IMR-90 (cell line): ENCODE results near the gene C7orf33. TPM values are rescaled to one million over a fixed set of nuclear protein-coding genes. Genes with fewer than 3 reads are reported as not detected.

Experiments used
- ATAC-seq: fragments of 200-7000 bp; cut with Tn5 transposase; 2 replicates; pipeline ENCODE4 v1.9.1; 2020; ENCODE audit warnings: low read depth, mild to moderate bottlenecking, moderate library complexity
- BruUV-seq: library from RNA; stranded (reverse); fragments of 400-500 nt; replicated peaks from 2 replicates; lab custom pipeline; 2021; lab: Mats Ljungman, UMichigan
- CTCF ChIA-PET: fragments of 300-600 bp; formaldehyde crosslinking; extraction: SDS; loops from one replicate; lab custom pipeline; 2021; ENCODE audit warnings: antibody characterized with exemption; lab: Yijun Ruan, JAX
- POLR2A ChIA-PET: fragments of 300-600 bp; sonication (Branson Sonifier 250); formaldehyde crosslinking; loops from one replicate; lab custom pipeline; 2022; ENCODE audit warnings: antibody characterized with exemption; ENCODE audit not compliant: unreplicated experiment; lab: Charles Lee
- DNase-seq: peaks from one replicate; pipeline ENCODE4 v3.0.0; 2013
- H2AFZ ChIP-seq: replicated peaks from 2 replicates; pipeline ENCODE3; 2013; ENCODE audit warnings: low read length, mild to moderate bottlenecking; ENCODE audit not compliant: poor library complexity
- H2AK5ac ChIP-seq: 2 replicates; pipeline ENCODE4 v1.6.1; 2013; ENCODE audit warnings: low read depth, low read length, inconsistent platforms
- H2AK9ac ChIP-seq: replicated peaks from 2 replicates; pipeline ENCODE3; 2013; ENCODE audit warnings: mild to moderate bottlenecking, low read depth, low read length, moderate library complexity; ENCODE audit not compliant: poor library complexity
- H2BK120ac ChIP-seq: 2 replicates; pipeline ENCODE4 v1.6.1; 2013; ENCODE audit warnings: low read depth, low read length, inconsistent platforms
- H2BK15ac ChIP-seq: 3 replicates; pipeline ENCODE4 v1.6.1; 2013; ENCODE audit warnings: low read depth, low read length, inconsistent platforms
- H2BK20ac ChIP-seq: 2 replicates; pipeline ENCODE4 v1.6.1; 2013; ENCODE audit warnings: low read depth, mild to moderate bottlenecking, inconsistent platforms, low read length, moderate library complexity
- H2BK5ac ChIP-seq: 2 replicates; pipeline ENCODE4 v1.6.1; 2013; ENCODE audit warnings: mild to moderate bottlenecking, low read depth, low read length, inconsistent platforms; ENCODE audit not compliant: poor library complexity, severe bottlenecking
- H3K14ac ChIP-seq: replicated peaks from 2 replicates; pipeline ENCODE4 v1.6.1; 2013; ENCODE audit warnings: low read depth, low read length, inconsistent platforms
- H3K18ac ChIP-seq: 2 replicates; pipeline ENCODE4 v1.6.1; 2013; ENCODE audit warnings: low read depth, low read length, control low read depth
- H3K23ac ChIP-seq: 2 replicates; pipeline ENCODE4 v1.6.1; 2013; ENCODE audit warnings: low read depth, low read length, inconsistent platforms
- H3K27ac ChIP-seq: 2 replicates; pipeline ENCODE4 v1.5.1; 2013; ENCODE audit warnings: mild to moderate bottlenecking, control low read depth, low read length; ENCODE audit not compliant: insufficient read depth
- H3K27me3 ChIP-seq: 2 replicates; pipeline ENCODE4 v1.6.1; 2013; ENCODE audit warnings: low read length; ENCODE audit not compliant: control insufficient read depth, insufficient read depth
- H3K36me3 ChIP-seq: 2 replicates; pipeline ENCODE4 v1.6.1; 2013; ENCODE audit warnings: low read length, mixed read lengths; ENCODE audit not compliant: control insufficient read depth, insufficient read depth
- H3K4ac ChIP-seq: 2 replicates; pipeline ENCODE4 v1.6.1; 2013; ENCODE audit warnings: low read depth, low read length, inconsistent platforms
- H3K4me1 ChIP-seq: 2 replicates; pipeline ENCODE4 v1.6.1; 2013; ENCODE audit warnings: low read length, mixed read lengths; ENCODE audit not compliant: control insufficient read depth, insufficient read depth
- H3K4me2 ChIP-seq: 2 replicates; pipeline ENCODE4 v1.6.1; 2013; ENCODE audit warnings: low read depth, mild to moderate bottlenecking, control low read depth, low read length, moderate library complexity
- H3K4me3 ChIP-seq: 2 replicates; pipeline ENCODE4 v1.5.1; 2013; ENCODE audit warnings: low read depth, mild to moderate bottlenecking, control low read depth, low read length, moderate library complexity; ENCODE audit not compliant: insufficient read depth
- H3K56ac ChIP-seq: 2 replicates; pipeline ENCODE4 v1.6.1; 2013; ENCODE audit warnings: low read length, inconsistent platforms; ENCODE audit not compliant: insufficient read depth; ENCODE audit errors: extremely low read depth
- H3K79me1 ChIP-seq, 2 experiments: 2 replicates each; pipeline ENCODE4 v1.6.1; 2013; ENCODE audit warnings: low read length in 2 of 2, inconsistent platforms in 1 of 2, low read depth in 1 of 2
- H3K9ac ChIP-seq: 2 replicates; pipeline ENCODE4 v1.6.1; 2013; ENCODE audit warnings: low read depth, low read length, control low read depth
- H3K9me1 ChIP-seq: 2 replicates; pipeline ENCODE4 v1.6.1; 2013; ENCODE audit warnings: low read length, inconsistent platforms; ENCODE audit not compliant: insufficient read depth
- H3K9me3 ChIP-seq: 2 replicates; pipeline ENCODE4 v1.6.1; 2013; ENCODE audit warnings: low read length; ENCODE audit not compliant: control insufficient read depth, insufficient read depth
- H4K20me1 ChIP-seq: 2 replicates; pipeline ENCODE4 v1.6.1; 2013; ENCODE audit warnings: low read length, inconsistent platforms; ENCODE audit not compliant: insufficient read depth
- H4K5ac ChIP-seq: 2 replicates; pipeline ENCODE4 v1.6.1; 2013; ENCODE audit warnings: mild to moderate bottlenecking, low read depth, low read length, control low read depth
- H4K8ac ChIP-seq, 2 experiments: 2 replicates each; pipeline ENCODE4 v1.6.1; 2013; ENCODE audit warnings: low read depth in 2 of 2, low read length in 2 of 2, control low read depth in 1 of 2, inconsistent platforms in 1 of 2
- H4K91ac ChIP-seq: 2 replicates; pipeline ENCODE4 v1.6.1; 2013; ENCODE audit warnings: low read depth, low read length, inconsistent platforms; ENCODE audit not compliant: insufficient read depth
- BHLHE40 ChIP-seq: fragments of 150-350 bp; IDR thresholded peaks from 2 replicates; pipeline ENCODE4 v1.6.1; 2016; ENCODE audit warnings: mild to moderate bottlenecking, low read depth, low read length
- CEBPB ChIP-seq: IDR thresholded peaks from 2 replicates; pipeline ENCODE4 v1.6.1; 2012; ENCODE audit warnings: low read depth, low read length, improper control_type of control experiment
- CHD1 ChIP-seq: IDR thresholded peaks from 2 replicates; pipeline ENCODE4 v1.6.1; 2012; ENCODE audit warnings: low read depth, low read length, improper control_type of control experiment
- CTCF ChIP-seq: conservative IDR thresholded peaks from 2 replicates; pipeline ENCODE4 v1.5.1; 2012; ENCODE audit warnings: mild to moderate bottlenecking, low read depth, low read length, improper control_type of control experiment
- FOS ChIP-seq: fragments of 150-350 bp; IDR thresholded peaks from 2 replicates; pipeline ENCODE4 v1.6.1; 2016; ENCODE audit warnings: low read depth, low read length
- MAFK ChIP-seq: IDR thresholded peaks from 2 replicates; pipeline ENCODE4 v1.6.1; 2012; ENCODE audit warnings: low read depth, low read length, improper control_type of control experiment
- MXI1 ChIP-seq: IDR thresholded peaks from 2 replicates; pipeline ENCODE4 v1.6.1; 2012; ENCODE audit warnings: low read depth, mild to moderate bottlenecking, low read length, moderate library complexity, borderline replicate concordance
- NFE2L2 ChIP-seq: fragments of 150-350 bp; IDR thresholded peaks from 2 replicates; pipeline ENCODE4 v1.6.1; 2016; ENCODE audit warnings: low read depth, mild to moderate bottlenecking, low read length
- POLR2A ChIP-seq: IDR thresholded peaks from 2 replicates; pipeline ENCODE4 v1.6.1; 2012; ENCODE audit warnings: mild to moderate bottlenecking, low read depth, low read length
- RCOR1 ChIP-seq: IDR thresholded peaks from 2 replicates; pipeline ENCODE4 v1.6.1; 2012; ENCODE audit warnings: mild to moderate bottlenecking, low read length, improper control_type of control experiment; ENCODE audit not compliant: insufficient replicate concordance
- RFX5 ChIP-seq: IDR thresholded peaks from 2 replicates; pipeline ENCODE4 v1.8.0; 2012; ENCODE audit warnings: low read depth, mild to moderate bottlenecking, low read length, moderate library complexity
- SMC3 ChIP-seq: fragments of 150-350 bp; IDR thresholded peaks from 2 replicates; pipeline ENCODE4 v1.6.1; 2016; ENCODE audit warnings: low read depth, mild to moderate bottlenecking, antibody characterized with exemption, low read length, moderate library complexity
- WGBS, 2 experiments: methylation state at CpG; one replicate each; pipeline versions ENCODE4 v1.1.5 to v1.1.7; 2013; ENCODE audit warnings: missing lambda C conversion rate in 2 of 2; ENCODE audit not compliant: insufficient read length in 1 of 2; ENCODE audit errors: extremely low coverage in 2 of 2; 5-methylcytosine and 5-hydroxymethylcytosine counted together
- dilution Hi-C: fragments of 300-500 bp; cut with HindIII; formaldehyde crosslinking; loops from one replicate; pipeline ENCODE4 v1.14.3; 2018; ENCODE audit warnings: low sequenced_read_pairs; ENCODE audit not compliant: unreplicated experiment
- in situ Hi-C: fragments of 300-500 bp; cut with MboI; formaldehyde crosslinking; loops from 3 replicates; pipeline ENCODE4 v1.14.3; 2019; ENCODE audit warnings: low sequenced_read_pairs, inconsistent platforms, mixed read lengths
- intact Hi-C: fragments of 100-400 bp; cut with micrococcal nuclease; formaldehyde crosslinking; loops from 2 replicates; pipeline ENCODE4 v1.10.0; 2022
- polyA plus RNA-seq, 3 experiments: library from polyadenylated mRNA; depleted of rRNA; stranded (reverse); fragments of >200 nt; gene quantifications; 2 replicates each; pipeline ENCODE4 v1.2.3, GENCODE V29; 2012; ENCODE audit warnings: low replicate concordance in 1 of 3
- total RNA-seq: library from RNA; depleted of rRNA; stranded (reverse); fragments of >200 nt; gene quantifications from 2 replicates; pipeline ENCODE4 v1.2.3, GENCODE V29; 2012
- TF ChIP-seq, protein P1 (sequence below): fragments of 150-350 bp; IDR thresholded peaks from 2 replicates; pipeline ENCODE4 v1.6.1; 2017; ENCODE audit warnings: mild to moderate bottlenecking, antibody characterized with exemption, low read length, low read depth
- TF ChIP-seq, protein P2 (sequence below): fragments of 150-350 bp; IDR thresholded peaks from 2 replicates; pipeline ENCODE4 v1.6.1; 2016; ENCODE audit warnings: low read depth, mild to moderate bottlenecking, low read length, moderate library complexity, borderline replicate concordance

Gene C7orf33
- total and polyA plus RNA-seq, 2 of the 4 experiments (the other 2 are of a cell fraction) = not detected

- H2AK9ac ChIP-seq = no peak overlapping the region
- in situ Hi-C loops (no loop called here), dilution Hi-C loops (no loop called here), intact Hi-C loops (no loop called here)
- no peak overlapping the region for H4K91ac ChIP-seq
- POLR2A ChIA-PET = no interaction called here
- H3K56ac ChIP-seq = no peak overlapping the region
- no peak overlapping the region for H3K18ac ChIP-seq
- H4K8ac ChIP-seq = no peak overlapping the region
- H4K5ac ChIP-seq = no peak overlapping the region
- ATAC-seq (no peak), DNase-seq (no peak)
- H2AFZ ChIP-seq = no peak overlapping the region
- H2AK5ac ChIP-seq = no peak overlapping the region
- no peak overlapping the region for H2BK5ac ChIP-seq
- no peaks in the 10 kb centered on the region for H4K20me1 ChIP-seq
- H3K36me3 ChIP-seq = no peaks in the 10 kb centered on the region
- H3K27ac ChIP-seq = no peak overlapping the region
- H3K9me1 ChIP-seq = no peaks in the 10 kb centered on the region
- TF ChIP-seq CTCF (no peak), SMC3 (no peak), BHLHE40 (no peak), CEBPB (no peak), RFX5 (no peak), MXI1 (no peak), NFE2L2 (no peak), POLR2A (no peak), MAFK (no peak), CHD1 (no peak), FOS (no peak), RCOR1 (no peak)
- TF ChIP-seq, protein P1, sequence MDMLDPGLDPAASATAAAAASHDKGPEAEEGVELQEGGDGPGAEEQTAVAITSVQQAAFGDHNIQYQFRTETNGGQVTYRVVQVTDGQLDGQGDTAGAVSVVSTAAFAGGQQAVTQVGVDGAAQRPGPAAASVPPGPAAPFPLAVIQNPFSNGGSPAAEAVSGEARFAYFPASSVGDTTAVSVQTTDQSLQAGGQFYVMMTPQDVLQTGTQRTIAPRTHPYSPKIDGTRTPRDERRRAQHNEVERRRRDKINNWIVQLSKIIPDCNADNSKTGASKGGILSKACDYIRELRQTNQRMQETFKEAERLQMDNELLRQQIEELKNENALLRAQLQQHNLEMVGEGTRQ = no peak
- TF ChIP-seq, protein P2, sequence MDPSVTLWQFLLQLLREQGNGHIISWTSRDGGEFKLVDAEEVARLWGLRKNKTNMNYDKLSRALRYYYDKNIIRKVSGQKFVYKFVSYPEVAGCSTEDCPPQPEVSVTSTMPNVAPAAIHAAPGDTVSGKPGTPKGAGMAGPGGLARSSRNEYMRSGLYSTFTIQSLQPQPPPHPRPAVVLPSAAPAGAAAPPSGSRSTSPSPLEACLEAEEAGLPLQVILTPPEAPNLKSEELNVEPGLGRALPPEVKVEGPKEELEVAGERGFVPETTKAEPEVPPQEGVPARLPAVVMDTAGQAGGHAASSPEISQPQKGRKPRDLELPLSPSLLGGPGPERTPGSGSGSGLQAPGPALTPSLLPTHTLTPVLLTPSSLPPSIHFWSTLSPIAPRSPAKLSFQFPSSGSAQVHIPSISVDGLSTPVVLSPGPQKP = no peak
- no peak overlapping the region for H3K23ac ChIP-seq
- H3K79me1 ChIP-seq = no peaks in the 10 kb centered on the region
- BruUV-seq = no TSS peak
- no peak overlapping the region for H2BK20ac ChIP-seq
- no peaks in the 10 kb centered on the region for H3K27me3 ChIP-seq
- no peak overlapping the region for H3K4ac ChIP-seq
- no CpG with 5 or more reads among the region's 4 CpGs for WGBS, 2 experiments
- no peak overlapping the region for H2BK120ac ChIP-seq
- no peaks in the 10 kb centered on the region for H3K4me1 ChIP-seq
- no peak overlapping the region for H3K4me3 ChIP-seq
- H3K14ac ChIP-seq = no peak overlapping the region
- H2BK15ac ChIP-seq = no peak overlapping the region
- H3K9me3 ChIP-seq = no peaks in the 10 kb centered on the region
- CTCF ChIA-PET = interaction anchor here (0.6 kb wide), 1 partner anchor 1478 kb away, joined by 3 read pairs; no protein-coding TSS in a partner anchor
- no peak overlapping the region for H3K9ac ChIP-seq
- H3K4me2 ChIP-seq = no peak overlapping the region
Measured at GRCh38 chr7:148563583-148564274, 26.8 kb upstream of the C7orf33 start.
